ENCODE measurements around the gene EIF2D. TPM values are rescaled to one million over a fixed set of nuclear protein-coding genes. Genes with fewer than 3 reads are reported as not detected.

Gene EIF2D
- total and polyA plus RNA-seq, 2 of the 8 experiments (the other 6 are each of a cell fraction or from before 2014, with no cell fraction given): 36.1 to 37.1 TPM

GRCh38 chr1:206563367-206564207 is 48.7 kb downstream of the EIF2D start (continued):
- TF ChIP-seq, protein P1, sequence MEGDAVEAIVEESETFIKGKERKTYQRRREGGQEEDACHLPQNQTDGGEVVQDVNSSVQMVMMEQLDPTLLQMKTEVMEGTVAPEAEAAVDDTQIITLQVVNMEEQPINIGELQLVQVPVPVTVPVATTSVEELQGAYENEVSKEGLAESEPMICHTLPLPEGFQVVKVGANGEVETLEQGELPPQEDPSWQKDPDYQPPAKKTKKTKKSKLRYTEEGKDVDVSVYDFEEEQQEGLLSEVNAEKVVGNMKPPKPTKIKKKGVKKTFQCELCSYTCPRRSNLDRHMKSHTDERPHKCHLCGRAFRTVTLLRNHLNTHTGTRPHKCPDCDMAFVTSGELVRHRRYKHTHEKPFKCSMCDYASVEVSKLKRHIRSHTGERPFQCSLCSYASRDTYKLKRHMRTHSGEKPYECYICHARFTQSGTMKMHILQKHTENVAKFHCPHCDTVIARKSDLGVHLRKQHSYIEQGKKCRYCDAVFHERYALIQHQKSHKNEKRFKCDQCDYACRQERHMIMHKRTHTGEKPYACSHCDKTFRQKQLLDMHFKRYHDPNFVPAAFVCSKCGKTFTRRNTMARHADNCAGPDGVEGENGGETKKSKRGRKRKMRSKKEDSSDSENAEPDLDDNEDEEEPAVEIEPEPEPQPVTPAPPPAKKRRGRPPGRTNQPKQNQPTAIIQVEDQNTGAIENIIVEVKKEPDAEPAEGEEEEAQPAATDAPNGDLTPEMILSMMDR (IDR thresholded peaks at IDR 0.05; ENCODE audit: control extremely low read depth in 1 of 3, insufficient read depth in 1 of 3, low read depth in 1 of 3, low read length in 3 of 3): no peak
- TF ChIP-seq CHD1 (IDR thresholded peaks at IDR 0.05; ENCODE audit: low read depth, low read length) (no peak), BACH1 (IDR thresholded peaks at IDR 0.05; ENCODE audit: low read length) (no peak), EP300 (IDR thresholded peaks at IDR 0.05; ENCODE audit: borderline replicate concordance in 1 of 2, low read depth in 2 of 2, low read length in 2 of 2) (no peak), ATF2 (IDR thresholded peaks at IDR 0.05; ENCODE audit: low read length) (no peak), CEBPB (IDR thresholded peaks at IDR 0.05; ENCODE audit: low read depth, low read length) (no peak)
- TF ChIP-seq, protein P2, sequence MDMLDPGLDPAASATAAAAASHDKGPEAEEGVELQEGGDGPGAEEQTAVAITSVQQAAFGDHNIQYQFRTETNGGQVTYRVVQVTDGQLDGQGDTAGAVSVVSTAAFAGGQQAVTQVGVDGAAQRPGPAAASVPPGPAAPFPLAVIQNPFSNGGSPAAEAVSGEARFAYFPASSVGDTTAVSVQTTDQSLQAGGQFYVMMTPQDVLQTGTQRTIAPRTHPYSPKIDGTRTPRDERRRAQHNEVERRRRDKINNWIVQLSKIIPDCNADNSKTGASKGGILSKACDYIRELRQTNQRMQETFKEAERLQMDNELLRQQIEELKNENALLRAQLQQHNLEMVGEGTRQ (IDR thresholded peaks at IDR 0.05; ENCODE audit: low read length): no peak

Measured in H1 (cell line).